Activated B cell treated with CpG ODN at 0.5 μM for 24 hours (primary cell): ENCODE data around the gene EEF1AKMT2. TPM values are rescaled to one million over a fixed set of nuclear protein-coding genes. Genes with fewer than 3 reads are reported as not detected.
A peak's percentile ranks its signal among the peaks of the same experiment; 100 is the strongest.

ENCODE experiments used
- ATAC-seq: fragments of 200-7000 bp; cut with Tn5 transposase; one replicate; pipeline ENCODE4 v1.10.0; 2021; ENCODE audit warnings: low read depth, mild to moderate bottlenecking, moderate library complexity
- CTCF ChIA-PET: fragments of 350-600 bp; sonication (Branson Sonifier 250); formaldehyde crosslinking; loops from one replicate; lab custom pipeline; 2021; ENCODE audit warnings: antibody characterized with exemption; lab: Charles Lee
- POLR2A ChIA-PET: fragments of 350-600 bp; sonication (Branson Sonifier 250); formaldehyde crosslinking; loops from one replicate; lab custom pipeline; 2021; ENCODE audit warnings: antibody characterized with exemption; lab: Charles Lee
- DNase-seq: peaks from one replicate; pipeline ENCODE4 v3.0.0; 2022
- H3K27ac Mint-ChIP-seq: one replicate; pipeline ENCODE4 v1.8.0; 2020; ENCODE audit warnings: mixed read lengths
- H3K27me3 Mint-ChIP-seq: one replicate; pipeline ENCODE4 v1.8.0; 2021; ENCODE audit warnings: mixed read lengths
- H3K36me3 Mint-ChIP-seq: one replicate; pipeline ENCODE4 v1.8.0; 2021; ENCODE audit warnings: low read depth, mixed read lengths
- H3K4me1 Mint-ChIP-seq: one replicate; pipeline ENCODE4 v1.8.0; 2021; ENCODE audit warnings: mixed read lengths
- H3K4me3 Mint-ChIP-seq: one replicate; pipeline ENCODE4 v1.8.0; 2020; ENCODE audit warnings: mild to moderate bottlenecking, mixed read lengths
- H3K9me3 Mint-ChIP-seq: one replicate; pipeline ENCODE4 v1.8.0; 2020; ENCODE audit warnings: mixed read lengths
- intact Hi-C: fragments of 100-400 bp; cut with micrococcal nuclease; formaldehyde crosslinking; loops from one replicate; pipeline ENCODE4 v1.15.1; 2024
- total RNA-seq: library from RNA; stranded (reverse); gene quantifications from 2 replicates; pipeline ENCODE4 v1.2.3, GENCODE V29; 2022
- TF ChIP-seq, protein P1 (sequence below): fragments of 200-600 bp; IDR thresholded peaks from one replicate; pipeline ENCODE4 v1.8.0; 2022; ENCODE audit warnings: antibody characterized with exemption, mild to moderate bottlenecking

EEF1AKMT2 gene
- total RNA-seq, 1 donor from 2014 or later, result 16.5 TPM

DNA sequence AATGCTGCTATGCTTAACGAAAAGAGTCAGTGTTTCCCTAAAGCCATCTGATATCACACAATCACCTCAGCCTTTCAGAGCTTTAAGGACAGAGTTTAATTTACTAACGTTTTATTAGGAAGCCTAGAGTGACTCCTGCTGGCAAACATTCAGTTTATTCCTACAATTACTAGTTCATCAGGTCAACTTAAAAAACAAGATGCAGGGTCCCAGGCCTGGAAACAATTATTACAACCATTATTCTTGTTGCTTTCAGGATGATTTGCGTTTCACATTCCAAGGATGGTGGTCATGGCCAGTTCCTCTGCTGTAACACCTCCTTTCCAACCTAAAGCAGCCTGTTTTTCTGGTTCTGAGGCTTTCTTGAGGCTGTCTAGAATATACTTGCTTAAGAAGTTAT is 46.0 kb downstream of the EEF1AKMT2 start:
- ATAC-seq (no peak), DNase-seq (no peak)
- ChIA-PET POLR2A (interaction anchor here (0.9 to 3.2 kb wide), 12 partner anchors 9 to 215 kb away, joined by 3 to 51 read pairs (median 4); partner anchors contain the start of gene ABRAXAS2), CTCF (interaction anchor here (0.6 to 7.8 kb wide), 29 partner anchors 10 to 1163 kb away, joined by 3 to 307 read pairs (median 4); no protein-coding TSS in a partner anchor)
- Mint-ChIP-seq H3K4me1 (peaks cover 41% of the 10 kb centered on the region), H3K27me3 (no peaks in the 10 kb centered on the region), H3K36me3 (peaks cover 12% of the 10 kb centered on the region), H3K27ac (peak overlapping the region; percentile 84), H3K9me3 (no peaks in the 10 kb centered on the region), H3K4me3 (peak overlapping the region; percentile 76)
- TF ChIP-seq, protein P1, sequence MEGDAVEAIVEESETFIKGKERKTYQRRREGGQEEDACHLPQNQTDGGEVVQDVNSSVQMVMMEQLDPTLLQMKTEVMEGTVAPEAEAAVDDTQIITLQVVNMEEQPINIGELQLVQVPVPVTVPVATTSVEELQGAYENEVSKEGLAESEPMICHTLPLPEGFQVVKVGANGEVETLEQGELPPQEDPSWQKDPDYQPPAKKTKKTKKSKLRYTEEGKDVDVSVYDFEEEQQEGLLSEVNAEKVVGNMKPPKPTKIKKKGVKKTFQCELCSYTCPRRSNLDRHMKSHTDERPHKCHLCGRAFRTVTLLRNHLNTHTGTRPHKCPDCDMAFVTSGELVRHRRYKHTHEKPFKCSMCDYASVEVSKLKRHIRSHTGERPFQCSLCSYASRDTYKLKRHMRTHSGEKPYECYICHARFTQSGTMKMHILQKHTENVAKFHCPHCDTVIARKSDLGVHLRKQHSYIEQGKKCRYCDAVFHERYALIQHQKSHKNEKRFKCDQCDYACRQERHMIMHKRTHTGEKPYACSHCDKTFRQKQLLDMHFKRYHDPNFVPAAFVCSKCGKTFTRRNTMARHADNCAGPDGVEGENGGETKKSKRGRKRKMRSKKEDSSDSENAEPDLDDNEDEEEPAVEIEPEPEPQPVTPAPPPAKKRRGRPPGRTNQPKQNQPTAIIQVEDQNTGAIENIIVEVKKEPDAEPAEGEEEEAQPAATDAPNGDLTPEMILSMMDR, result peak; percentile 42
- intact Hi-C loops, result loop anchor here (1.0 to 5.0 kb wide), 11 partner anchors 81 to 751 kb away; partner anchors contain the start of gene OAT

DNA sequence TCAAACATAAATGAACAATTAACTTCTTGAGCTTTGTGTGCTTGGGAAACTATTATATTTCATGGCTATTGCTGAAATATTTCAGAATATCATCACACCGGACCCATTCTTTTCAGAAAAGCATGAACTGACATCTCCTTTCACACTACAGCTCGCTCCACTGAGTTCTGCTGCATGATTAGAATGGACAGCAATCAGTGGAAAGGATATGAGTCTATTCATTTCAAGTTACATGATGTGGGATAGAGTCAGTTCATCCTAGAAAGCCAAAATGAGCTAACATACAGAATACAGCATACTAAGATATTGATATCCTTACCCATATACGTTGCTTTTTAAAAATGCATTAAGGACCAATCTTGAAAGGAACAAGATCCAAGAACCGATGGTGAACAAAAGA is 46.4 kb downstream of the EEF1AKMT2 start:
- intact Hi-C loops, result loop anchor here (1.0 to 5.0 kb wide), 11 partner anchors 82 to 751 kb away; partner anchors contain the start of gene OAT
- Mint-ChIP-seq H3K4me1 (peaks cover 45% of the 10 kb centered on the region), H3K4me3 (peak overlapping the region; percentile 76), H3K27me3 (no peaks in the 10 kb centered on the region), H3K27ac (peak overlapping the region; percentile 84), H3K36me3 (peaks cover 11% of the 10 kb centered on the region), H3K9me3 (no peaks in the 10 kb centered on the region)
- DNase-seq (no peak), ATAC-seq (no peak)
- CTCF ChIA-PET, result interaction anchor here (0.7 to 7.8 kb wide), 27 partner anchors 11 to 1163 kb away, joined by 3 to 307 read pairs (median 5); no protein-coding TSS in a partner anchor
- POLR2A ChIA-PET, result interaction anchor here (0.9 to 3.2 kb wide), 13 partner anchors 10 to 215 kb away, joined by 3 to 51 read pairs (median 4); partner anchors contain the start of gene ABRAXAS2
- TF ChIP-seq, protein P1, result no peak

DNA sequence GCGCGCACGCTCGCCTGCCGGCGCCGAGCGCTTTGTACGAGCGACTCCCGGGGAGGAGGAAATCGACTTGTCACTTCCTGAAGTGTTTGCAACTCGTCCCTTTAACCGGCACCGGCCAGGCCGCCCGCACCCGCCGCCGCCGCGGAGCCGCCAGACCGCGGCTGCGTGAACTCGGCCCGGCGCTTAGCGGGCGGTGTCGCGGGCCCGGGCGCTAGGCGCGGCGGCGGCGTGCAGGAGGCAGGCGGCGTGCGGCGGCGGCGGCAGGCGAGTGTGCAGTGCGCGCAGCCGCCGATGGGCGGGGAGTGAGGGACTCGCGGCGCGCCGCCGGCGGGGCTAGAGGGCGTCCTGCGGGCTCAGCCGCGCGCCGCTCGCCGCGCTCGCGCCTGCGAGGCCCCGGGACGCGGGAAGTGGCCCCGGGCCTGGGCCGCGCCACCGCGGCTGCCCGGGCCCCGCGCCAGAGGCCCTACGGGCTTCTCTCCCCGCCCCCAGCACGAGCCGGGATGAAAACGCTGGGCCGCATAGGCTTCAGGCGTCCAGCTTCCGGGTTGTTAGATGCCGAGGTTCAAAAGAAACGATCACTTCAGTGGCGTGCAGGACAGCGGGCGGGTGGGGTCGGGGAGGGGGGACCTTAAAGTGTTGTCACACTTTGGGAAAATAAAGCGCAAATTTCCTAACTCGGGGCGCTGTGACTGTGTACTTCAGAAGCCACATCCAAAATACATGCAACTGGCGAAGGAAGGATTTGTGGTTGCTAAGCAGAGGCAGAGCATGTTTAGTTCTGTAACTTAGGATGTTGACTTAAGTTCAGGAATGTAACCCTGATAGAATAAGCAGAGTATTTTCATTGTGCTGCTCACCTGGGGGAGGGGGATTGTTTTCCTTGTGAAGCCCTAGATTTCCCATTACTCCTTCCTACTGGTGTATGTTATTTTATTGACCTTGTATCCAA is 47.3 kb downstream of the EEF1AKMT2 start, which contains the start of gene FAM53B:
Gene FAM53B (minus strand): TSS at position 277 of the 949 bp plus-strand sequence. CDS start 37,665 bp downstream, outside the sequence.
- intact Hi-C loops, result loop anchor here (1.0 to 5.0 kb wide), 12 partner anchors 47 to 750 kb away; partner anchors contain the start of genes EEF1AKMT2 and OAT
- peaks cover 11% of the 10 kb centered on the region for H3K36me3 Mint-ChIP-seq
- TF ChIP-seq, protein P1, result no peak
- peaks cover 52% of the 10 kb centered on the region for H3K4me1 Mint-ChIP-seq
- no peaks in the 10 kb centered on the region for H3K9me3 Mint-ChIP-seq
- H3K4me3 Mint-ChIP-seq, result peak within 1 kb of the TSS; percentile 97
- H3K27ac Mint-ChIP-seq, result peak within 1 kb of the TSS; percentile 97
- no peaks in the 10 kb centered on the region for H3K27me3 Mint-ChIP-seq
- peak; percentile 85 for DNase-seq
- CTCF ChIA-PET, result interaction anchor here (0.8 to 7.8 kb wide), 16 partner anchors 16 to 749 kb away, joined by 3 to 307 read pairs (median 9); no protein-coding TSS in a partner anchor
- POLR2A ChIA-PET, result interaction anchor here (0.5 to 3.2 kb wide), 15 partner anchors 11 to 1736 kb away, joined by 3 to 51 read pairs (median 4); partner anchors contain the start of gene ABRAXAS2
- peak; percentile 69 for ATAC-seq

DNA sequence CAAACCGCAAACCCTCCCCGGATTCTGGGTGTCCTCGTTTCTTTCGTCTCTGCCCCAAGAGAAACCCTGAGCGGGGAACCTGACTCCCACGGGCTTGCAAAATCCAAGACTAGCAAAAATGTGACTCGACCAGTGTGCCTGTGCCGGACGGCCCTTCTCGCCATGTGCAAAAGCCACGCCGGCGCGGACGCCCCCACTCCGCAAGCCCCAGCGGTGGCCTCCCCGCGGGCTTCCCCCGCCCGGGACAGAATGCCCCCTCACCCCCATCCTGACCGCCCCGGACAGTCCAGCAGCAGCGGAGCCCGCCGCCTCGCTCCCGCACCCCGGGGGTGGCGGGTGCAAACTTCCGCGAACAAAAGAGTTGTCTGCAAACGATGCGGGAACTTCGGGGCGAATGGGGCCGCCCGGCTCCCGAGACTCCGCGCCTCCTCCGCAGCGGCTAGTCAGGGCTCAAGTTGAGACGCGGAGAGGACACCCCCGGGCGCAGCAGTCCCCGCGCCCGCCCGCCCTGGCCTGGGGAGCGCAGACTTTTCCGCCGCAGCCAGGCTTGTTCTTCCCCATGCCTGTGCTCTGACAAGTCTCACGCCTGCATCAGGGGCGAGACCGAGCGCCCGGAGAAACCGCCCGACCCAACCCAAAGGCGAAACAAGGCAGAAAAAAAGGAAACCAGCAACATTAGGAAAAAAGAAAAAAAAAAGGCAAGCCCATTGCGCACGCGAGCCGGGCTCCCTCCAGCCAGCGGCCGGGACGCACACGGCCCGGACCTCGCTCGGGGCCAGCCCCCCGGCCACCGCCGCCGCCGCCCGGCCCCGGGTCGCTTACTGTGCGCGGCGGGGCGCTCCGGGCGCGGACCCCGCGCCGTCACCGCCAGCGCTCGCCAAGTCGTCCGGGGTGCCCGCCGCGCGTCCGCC is 48.2 kb downstream of the EEF1AKMT2 start:
- TF ChIP-seq, protein P1, result no peak
- Mint-ChIP-seq H3K27me3 (no peaks in the 10 kb centered on the region), H3K4me3 (peak overlapping the region; percentile 97), H3K9me3 (no peaks in the 10 kb centered on the region), H3K36me3 (peaks cover 18% of the 10 kb centered on the region), H3K4me1 (peaks cover 54% of the 10 kb centered on the region), H3K27ac (peak overlapping the region; percentile 97)
- CTCF ChIA-PET, result interaction anchor here (1.0 to 4.9 kb wide), 16 partner anchors 22 to 219 kb away, joined by 3 to 178 read pairs (median 24); no protein-coding TSS in a partner anchor
- no peak for ATAC-seq
- POLR2A ChIA-PET, result interaction anchor here (0.6 to 5.2 kb wide), 21 partner anchors 10 to 282 kb away, joined by 3 to 312 read pairs (median 20); partner anchors contain the start of genes ABRAXAS2, EEF1AKMT2 and LHPP
- DNase-seq, result no peak
- intact Hi-C loops, result loop anchor here (1.0 to 2.0 kb wide), 5 partner anchors 48 to 355 kb away; partner anchors contain the start of gene EEF1AKMT2
